ENCODE data around the gene MAML2.
"Not testable (repeated sequence)": the region's sequence is repeated elsewhere in the genome, so short reads cannot be mapped to it uniquely, and the experiment has no call there.

DNA sequence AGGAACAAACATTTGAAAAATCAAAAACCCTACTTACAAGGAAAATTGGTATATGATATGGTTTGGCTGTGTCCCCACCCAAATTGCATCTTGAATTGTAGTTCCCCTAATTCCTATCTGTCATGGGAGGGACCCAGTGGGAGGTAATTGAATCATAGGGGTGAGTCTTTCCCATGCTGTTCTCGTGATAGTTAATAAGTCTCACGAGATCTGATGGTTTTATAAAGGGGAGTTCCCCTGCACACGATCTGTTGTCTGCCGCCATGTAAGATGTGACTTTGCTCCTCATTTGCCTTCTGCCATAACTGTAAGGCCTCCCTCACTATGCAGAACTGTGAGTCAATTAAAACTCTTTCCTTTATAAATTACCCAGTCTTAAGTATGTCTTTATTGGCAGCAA lies 74.5 kb downstream of the MAML2 start:
- not testable (repeated sequence) for TF ChIP-seq RB1 (IDR thresholded peaks at IDR 0.05; ENCODE audit: low read depth); FOXK2 (conservative IDR thresholded peaks at IDR 0.05 in 1 of 2, IDR thresholded peaks at IDR 0.05 in 1 of 2; ENCODE audit: low read depth in 2 of 2); FOS (IDR thresholded peaks at IDR 0.05; ENCODE audit: extremely low read depth, insufficient read length); TAF15 (IDR thresholded peaks at IDR 0.05; ENCODE audit: low read depth, low read length)

All from K562 (cell line).